ENCODE results near the gene UGT1A5. TPM values are rescaled to one million over a fixed set of nuclear protein-coding genes. Genes with fewer than 3 reads are reported as not detected.

The UGT1A5 gene
- total RNA-seq, 4 donors from 2014 or later = 0.56 to 3.2 (median 1.2) TPM

DNA sequence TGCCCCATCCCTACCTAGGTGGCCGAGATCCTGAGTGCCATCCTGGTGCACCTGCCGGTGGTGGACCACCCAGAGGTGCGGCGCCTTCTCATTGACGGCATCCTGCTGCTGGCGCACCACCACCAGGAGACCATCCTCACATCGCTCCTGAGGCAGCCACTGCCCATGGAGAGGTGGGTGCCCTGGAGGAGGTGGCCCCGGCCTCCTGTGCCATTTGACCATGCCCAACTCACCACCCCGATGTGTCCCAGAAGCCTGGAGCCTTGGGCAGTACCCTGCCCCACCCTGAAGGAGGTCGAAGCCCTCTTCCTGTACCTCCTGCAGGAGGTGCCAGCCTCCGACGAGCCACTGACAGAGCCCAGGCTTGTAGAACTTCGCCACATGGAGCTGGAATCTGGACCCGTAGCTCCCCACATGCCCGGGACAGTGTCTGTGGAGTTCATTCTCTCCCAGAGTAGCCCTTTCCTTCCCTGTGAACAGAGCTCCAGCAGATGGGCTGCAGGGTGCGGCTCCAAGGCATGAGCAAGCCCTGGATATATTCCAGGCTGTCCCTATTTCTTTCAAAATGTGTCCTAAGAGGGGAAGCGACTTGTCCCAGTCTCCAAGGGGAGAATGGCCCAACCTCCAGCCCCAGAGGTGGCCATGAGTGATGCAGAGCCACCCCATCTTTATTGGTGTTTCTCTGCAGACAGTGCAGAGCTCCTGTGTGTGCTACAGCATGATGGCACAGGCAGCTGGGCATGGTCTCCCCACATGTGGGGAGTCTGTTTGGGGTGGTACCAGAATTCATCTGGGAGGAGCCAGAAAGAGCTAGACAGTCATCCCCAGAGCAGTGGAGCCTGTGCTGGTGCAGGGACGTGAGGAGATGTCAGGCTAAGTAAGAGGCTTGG is 107.4 kb downstream of the UGT1A5 start:
- H3K36me3 ChIP-seq = no peaks in the 10 kb centered on the region
- no peak overlapping the region for H3K4me3 ChIP-seq
- H3K27me3 ChIP-seq = no peaks in the 10 kb centered on the region
- no peak overlapping the region for H3K27ac ChIP-seq
- TF ChIP-seq POLR2AphosphoS5 (IDR thresholded peaks at IDR 0.05) = no peak
- TF ChIP-seq, protein P1, sequence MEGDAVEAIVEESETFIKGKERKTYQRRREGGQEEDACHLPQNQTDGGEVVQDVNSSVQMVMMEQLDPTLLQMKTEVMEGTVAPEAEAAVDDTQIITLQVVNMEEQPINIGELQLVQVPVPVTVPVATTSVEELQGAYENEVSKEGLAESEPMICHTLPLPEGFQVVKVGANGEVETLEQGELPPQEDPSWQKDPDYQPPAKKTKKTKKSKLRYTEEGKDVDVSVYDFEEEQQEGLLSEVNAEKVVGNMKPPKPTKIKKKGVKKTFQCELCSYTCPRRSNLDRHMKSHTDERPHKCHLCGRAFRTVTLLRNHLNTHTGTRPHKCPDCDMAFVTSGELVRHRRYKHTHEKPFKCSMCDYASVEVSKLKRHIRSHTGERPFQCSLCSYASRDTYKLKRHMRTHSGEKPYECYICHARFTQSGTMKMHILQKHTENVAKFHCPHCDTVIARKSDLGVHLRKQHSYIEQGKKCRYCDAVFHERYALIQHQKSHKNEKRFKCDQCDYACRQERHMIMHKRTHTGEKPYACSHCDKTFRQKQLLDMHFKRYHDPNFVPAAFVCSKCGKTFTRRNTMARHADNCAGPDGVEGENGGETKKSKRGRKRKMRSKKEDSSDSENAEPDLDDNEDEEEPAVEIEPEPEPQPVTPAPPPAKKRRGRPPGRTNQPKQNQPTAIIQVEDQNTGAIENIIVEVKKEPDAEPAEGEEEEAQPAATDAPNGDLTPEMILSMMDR (IDR thresholded peaks at IDR 0.05) = no peak
- TF ChIP-seq EP300 (IDR thresholded peaks at IDR 0.05) = no peak
- H3K4me1 ChIP-seq = no peaks in the 10 kb centered on the region
- H3K9me3 ChIP-seq = no peaks in the 10 kb centered on the region
- DNase-seq (ENCODE audit: low spot score in 2 of 2) = peak; percentile 44 to 69
- 71% methylated on average over 5 of the region's 18 CpGs for WGBS

DNA sequence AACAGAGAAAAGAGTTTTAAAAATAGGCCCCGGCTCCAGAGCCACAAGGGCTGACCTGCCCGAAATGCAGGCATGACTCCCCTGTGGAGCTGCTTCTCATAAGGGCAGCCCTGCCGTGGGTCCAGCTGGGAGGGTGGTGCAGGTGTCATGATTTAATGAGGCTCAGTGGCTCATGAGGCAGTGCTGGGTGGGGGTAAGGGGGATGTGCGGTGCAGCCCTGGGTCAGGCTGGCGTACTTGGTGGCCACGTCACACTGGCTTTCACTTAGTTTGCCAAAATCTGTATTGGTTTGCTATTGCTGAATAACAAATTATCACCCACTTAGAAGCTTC is 108.0 kb downstream of the UGT1A5 start:
- Histone ChIP-seq H3K9me3 (no peaks in the 10 kb centered on the region), H3K27me3 (no peaks in the 10 kb centered on the region), H3K36me3 (no peaks in the 10 kb centered on the region), H3K27ac (no peak overlapping the region), H3K4me1 (no peaks in the 10 kb centered on the region), H3K4me3 (no peak overlapping the region)
- no peak for TF ChIP-seq POLR2AphosphoS5 (IDR thresholded peaks at IDR 0.05)
- TF ChIP-seq, protein P1 (IDR thresholded peaks at IDR 0.05) = no peak
- TF ChIP-seq POLR2A (IDR thresholded peaks at IDR 0.05) = no peak
- no peak for TF ChIP-seq EP300 (IDR thresholded peaks at IDR 0.05)
- 84% methylated on average over 5 of the region's 6 CpGs for WGBS
- peak in 1 of 2 donors; percentile 52 for DNase-seq (ENCODE audit: low spot score in 2 of 2)

DNA sequence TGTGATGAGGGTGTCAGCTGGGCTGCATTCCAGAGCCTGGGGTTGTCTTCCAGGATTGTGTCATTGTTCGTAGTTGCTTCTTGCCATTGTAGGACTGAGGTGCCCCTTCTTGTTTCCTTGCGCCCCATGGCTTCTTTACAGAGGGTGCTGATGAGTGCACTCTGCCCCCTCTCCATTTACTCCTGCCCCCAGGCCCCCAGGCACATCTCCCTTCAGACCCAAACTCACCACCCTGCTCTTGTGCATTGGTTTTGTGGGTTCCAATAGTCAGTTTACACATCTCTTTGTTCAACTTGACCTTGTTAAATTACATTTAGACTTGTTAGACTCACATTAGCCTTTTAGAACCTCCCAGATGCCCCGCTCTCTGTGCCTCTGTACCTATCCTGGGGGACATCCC is 108.5 kb downstream of the UGT1A5 start:
- Histone ChIP-seq H3K4me3 (no peak overlapping the region), H3K4me1 (no peaks in the 10 kb centered on the region), H3K27me3 (no peaks in the 10 kb centered on the region), H3K36me3 (no peaks in the 10 kb centered on the region), H3K9me3 (peaks cover under 1% of the 10 kb centered on the region), H3K27ac (no peak overlapping the region)
- DNase-seq (ENCODE audit: low spot score in 2 of 2) = peak; percentile 9 to 34
- WGBS = 89% methylated on average over 3 of the region's 3 CpGs
- TF ChIP-seq, protein P1 (IDR thresholded peaks at IDR 0.05) = no peak
- no peak for TF ChIP-seq EP300 (IDR thresholded peaks at IDR 0.05)
- TF ChIP-seq POLR2AphosphoS5 (IDR thresholded peaks at IDR 0.05) = no peak
- no peak for TF ChIP-seq POLR2A (IDR thresholded peaks at IDR 0.05)

DNA sequence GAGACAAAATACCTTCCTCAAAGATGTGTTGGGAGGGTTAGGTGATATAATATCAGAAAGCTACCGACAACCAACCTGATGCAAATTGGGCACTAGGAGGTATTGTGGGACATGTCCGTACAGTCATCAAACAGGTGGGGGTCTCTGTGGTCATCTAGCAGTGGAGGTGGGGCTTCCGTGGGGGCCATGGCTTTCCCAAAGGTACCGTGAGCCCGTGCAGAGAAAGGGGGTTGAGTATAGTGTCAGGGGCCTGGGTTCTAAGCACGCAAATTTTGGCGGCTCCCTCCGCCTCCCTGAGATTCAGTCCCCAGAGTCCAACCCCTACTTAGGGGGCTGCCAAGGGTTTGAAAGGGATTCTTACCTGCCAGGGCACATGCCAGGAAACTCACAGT is 109.0 kb downstream of the UGT1A5 start:
- peak; percentile 24 to 57 for DNase-seq (ENCODE audit: low spot score in 2 of 2)
- TF ChIP-seq, protein P1 (IDR thresholded peaks at IDR 0.05) = no peak
- TF ChIP-seq POLR2AphosphoS5 (IDR thresholded peaks at IDR 0.05) (no peak), EP300 (IDR thresholded peaks at IDR 0.05) (no peak), POLR2A (IDR thresholded peaks at IDR 0.05) (no peak)
- WGBS = 98% methylated on average over 6 of the region's 8 CpGs

DNA sequence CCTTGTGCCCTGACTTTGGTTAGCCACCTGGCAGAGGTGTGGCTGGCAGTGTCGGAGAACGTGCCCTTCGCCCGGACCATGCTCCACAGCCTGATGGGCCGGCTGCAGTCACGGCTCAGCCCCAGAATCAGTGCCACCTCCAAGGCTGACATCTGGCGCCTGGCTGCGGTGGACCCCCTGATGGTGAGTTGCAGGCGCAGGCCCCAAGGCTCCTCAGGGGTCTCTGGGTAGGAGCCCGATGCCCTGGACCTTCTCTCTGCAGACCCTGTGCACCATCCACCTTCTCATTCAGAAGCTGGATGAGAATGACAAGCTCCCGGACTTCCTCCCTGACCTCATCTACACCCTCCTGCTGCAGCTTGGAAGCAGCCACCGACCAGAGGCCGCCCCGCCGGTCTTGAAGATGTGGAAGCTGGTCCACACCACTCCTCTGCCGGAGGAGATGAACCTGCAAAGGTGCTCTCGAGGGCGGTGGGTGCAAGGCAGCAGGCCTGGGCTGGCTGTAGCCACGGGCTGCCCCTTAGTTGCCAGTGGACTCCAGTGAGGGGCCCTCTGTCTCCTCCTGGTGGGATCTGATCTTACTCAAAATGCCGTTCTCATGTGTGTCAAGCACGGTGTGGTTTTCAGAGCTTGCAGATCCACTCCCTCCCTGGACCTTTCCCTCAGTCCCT is 109.5 kb downstream of the UGT1A5 start:
- 94% methylated on average over 2 of the region's 21 CpGs for WGBS
- Histone ChIP-seq H3K36me3 (no peaks in the 10 kb centered on the region), H3K4me1 (no peaks in the 10 kb centered on the region), H3K9me3 (peaks cover 3% of the 10 kb centered on the region), H3K27me3 (no peaks in the 10 kb centered on the region), H3K27ac (no peak overlapping the region), H3K4me3 (no peak overlapping the region)
- TF ChIP-seq POLR2A (IDR thresholded peaks at IDR 0.05) (no peak), EP300 (IDR thresholded peaks at IDR 0.05) (no peak), POLR2AphosphoS5 (IDR thresholded peaks at IDR 0.05) (no peak)
- TF ChIP-seq, protein P1 (IDR thresholded peaks at IDR 0.05) = no peak
- peak; percentile 39 to 73 for DNase-seq (ENCODE audit: low spot score in 2 of 2)

More for the DNA sequence above, 109.0 kb downstream of the UGT1A5 start:
- no peaks in the 10 kb centered on the region for H3K27me3 ChIP-seq
- peaks cover 3% of the 10 kb centered on the region for H3K9me3 ChIP-seq
- H3K4me1 ChIP-seq = no peaks in the 10 kb centered on the region
- H3K4me3 ChIP-seq = no peak overlapping the region
- H3K36me3 ChIP-seq = no peaks in the 10 kb centered on the region
- no peak overlapping the region for H3K27ac ChIP-seq

Data from suprapubic skin (tissue), 4 donors.